Pancreas (tissue), 10 donors: Measurements from ENCODE around the gene SYT12. TPM values are rescaled to one million over a fixed set of nuclear protein-coding genes. Genes with fewer than 3 reads are reported as not detected.

Experiments
- ATAC-seq, 4 donors: fragments of 200-7000 bp; cut with Tn5 transposase; one replicate each; pipeline versions ENCODE4 v1.8.0 to v1.9.1; 2020; ENCODE audit warnings: mild to moderate bottlenecking in 4 of 4, moderate library complexity in 4 of 4
- DNase-seq, 6 donors: peaks; one replicate each; pipeline ENCODE4 v3.0.0-alpha.2; 2020
- FAIRE-seq: peaks from 2 replicates; lab custom pipeline; 2012; peaks lifted over from hg19 to GRCh38; lab: Jason Lieb, UNC
- H3K27ac ChIP-seq, 4 donors: fragments of 200-600 bp; sonication (generic); 1 replicate in 3 of 4; 2 replicates in 1 of 4; pipeline versions ENCODE4 v1.5.0 to v1.8.0; 2020
- H3K27me3 ChIP-seq, 4 donors: fragments of 200-600 bp; one replicate each; pipeline ENCODE4 v1.8.0; 2021
- H3K36me3 ChIP-seq, 3 donors: fragments of 200-600 bp; sonication (generic) in 1 of 3; one replicate each; pipeline versions ENCODE4 v1.5.0 to v1.8.0; 2020 to 2021
- H3K4me1 ChIP-seq, 3 donors: fragments of 200-600 bp; one replicate each; pipeline ENCODE4 v1.8.0; 2021
- H3K4me3 ChIP-seq, 4 donors: fragments of 200-600 bp; sonication (generic) in 2 of 4; one replicate each; pipeline versions ENCODE4 v1.5.0 to v1.8.0; 2020 to 2021
- H3K9me3 ChIP-seq, 4 donors: fragments of 200-600 bp; one replicate each; pipeline ENCODE4 v1.8.0; 2021
- WGBS, 2 donors: extraction: QIAGEN DNeasy Blood & Tissue Kit; methylation state at CpG; one replicate each; pipeline ENCODE4 v1.1.7; 2013; 5-methylcytosine and 5-hydroxymethylcytosine counted together
- intact Hi-C, 3 donors: fragments of 100-400 bp; cut with DNase I; formaldehyde crosslinking; loops; one replicate each; pipeline versions ENCODE4 v1.11.1 to v1.14.2; 2022
- polyA plus RNA-seq, 2 donors: library from polyadenylated mRNA; stranded (reverse); fragments of 200-250 nt; gene quantifications; one replicate each; pipeline ENCODE4 v1.2.3, GENCODE V29; 2013
- total RNA-seq, 6 donors: library from RNA; stranded (reverse); fragmentation: NEBNext Ultra II Directional in 4 of 6; extraction: Animal tissue kit (Norgen Biotek cat#: 25700) in 4 of 6; gene quantifications; one replicate each; pipeline versions ENCODE4 v1.2.1 to v1.2.4, GENCODE V29; 2021 to 2023
- TF ChIP-seq, protein P1 (sequence below), 4 donors: fragments of 200-600 bp; sonication (generic) in 3 of 4; IDR thresholded peaks; one replicate each; pipeline versions ENCODE4 v1.5.0 to v1.8.0; 2021; ENCODE audit warnings: antibody characterized with exemption in 4 of 4
- donor health status: healthy with polysubstance abuse.
- donor health status: DM: no; HTN: no; CAD: no; lungs with moderate emphysema.
- donor health status: DM: no; HTN: no; CAD: no.
- donor health status: control.
- donor health status: control.
- donor health status: Bipolar disorder and iron deficiency.
- donor health status: DM: yes; HTN: yes; CAD: no.
- donor health status: DM: no; HTN: no; CAD: no.
- donor health status: DM: no; HTN: no; CAD: no.
- donor health status: DM: yes; HTN: yes; CAD: no.

SYT12 gene
- total and polyA plus RNA-seq, 8 donors: 0.19 to 2.6 (median 0.42) TPM

DNA sequence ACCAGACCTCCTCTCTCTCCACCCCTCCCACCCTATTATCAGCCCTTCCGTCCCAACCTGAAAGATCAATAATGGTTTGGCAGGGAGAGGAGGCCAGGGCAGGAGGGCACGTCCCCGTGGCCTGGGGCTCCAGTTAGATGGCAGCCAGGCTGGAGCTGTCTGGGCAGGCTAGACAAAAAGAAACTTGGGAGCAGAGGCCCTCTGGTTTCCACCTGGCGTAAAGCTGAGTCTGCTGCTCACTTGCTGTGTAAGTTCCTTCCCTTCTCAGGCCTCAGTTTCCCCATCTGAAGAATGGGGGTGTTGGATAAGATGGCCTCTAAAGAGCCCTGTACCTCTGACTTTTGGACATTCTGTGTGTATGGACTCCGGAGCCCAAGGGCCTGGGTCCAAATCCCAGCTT, 30.0 kb downstream of the SYT12 start:
- ATAC-seq (no peak), FAIRE-seq (no peak), DNase-seq (no peak)
- Histone ChIP-seq H3K4me1 (peaks cover 19 to 23% (median 20%) of the 10 kb centered on the region in 3 donors), H3K9me3 (no peaks in the 10 kb centered on the region), H3K27ac (no peak overlapping the region), H3K27me3 (no peaks in the 10 kb centered on the region), H3K36me3 (no peaks in the 10 kb centered on the region), H3K4me3 (no peak overlapping the region)
- WGBS, 2 donors: 40 to 47% methylated on average over 5 of the region's 5 CpGs
- TF ChIP-seq, protein P1, sequence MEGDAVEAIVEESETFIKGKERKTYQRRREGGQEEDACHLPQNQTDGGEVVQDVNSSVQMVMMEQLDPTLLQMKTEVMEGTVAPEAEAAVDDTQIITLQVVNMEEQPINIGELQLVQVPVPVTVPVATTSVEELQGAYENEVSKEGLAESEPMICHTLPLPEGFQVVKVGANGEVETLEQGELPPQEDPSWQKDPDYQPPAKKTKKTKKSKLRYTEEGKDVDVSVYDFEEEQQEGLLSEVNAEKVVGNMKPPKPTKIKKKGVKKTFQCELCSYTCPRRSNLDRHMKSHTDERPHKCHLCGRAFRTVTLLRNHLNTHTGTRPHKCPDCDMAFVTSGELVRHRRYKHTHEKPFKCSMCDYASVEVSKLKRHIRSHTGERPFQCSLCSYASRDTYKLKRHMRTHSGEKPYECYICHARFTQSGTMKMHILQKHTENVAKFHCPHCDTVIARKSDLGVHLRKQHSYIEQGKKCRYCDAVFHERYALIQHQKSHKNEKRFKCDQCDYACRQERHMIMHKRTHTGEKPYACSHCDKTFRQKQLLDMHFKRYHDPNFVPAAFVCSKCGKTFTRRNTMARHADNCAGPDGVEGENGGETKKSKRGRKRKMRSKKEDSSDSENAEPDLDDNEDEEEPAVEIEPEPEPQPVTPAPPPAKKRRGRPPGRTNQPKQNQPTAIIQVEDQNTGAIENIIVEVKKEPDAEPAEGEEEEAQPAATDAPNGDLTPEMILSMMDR (IDR thresholded peaks at IDR 0.05): no peak
- intact Hi-C loops: no loop called here

DNA sequence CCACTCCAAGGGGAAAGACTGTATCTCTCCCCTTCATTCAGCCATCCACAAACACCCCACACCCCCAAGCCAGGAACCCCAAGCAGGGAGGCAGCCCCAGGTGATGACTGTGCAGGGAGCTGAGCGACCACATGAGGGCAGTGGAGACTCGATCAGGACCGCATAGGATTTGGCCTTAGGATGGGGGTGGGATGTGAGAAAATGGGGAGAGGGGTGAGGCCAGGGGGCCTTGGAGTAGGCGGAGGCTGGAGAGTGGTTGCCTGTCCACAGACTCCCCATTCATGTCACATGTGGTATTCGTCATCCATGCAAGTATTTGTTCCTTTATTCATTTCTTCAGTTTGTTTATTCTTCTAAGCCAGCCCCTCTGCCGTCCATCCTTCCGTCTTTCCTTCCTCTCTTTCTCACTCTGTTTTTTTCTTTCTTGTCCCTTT, 31.0 kb downstream of the SYT12 start:
- H3K36me3 ChIP-seq: no peaks in the 10 kb centered on the region
- no peak overlapping the region for H3K4me3 ChIP-seq
- DNase-seq (peak in 5 of 6 donors; percentile 50 to 76 (median 67)), ATAC-seq (peak; percentile 34 to 68 (median 58)), FAIRE-seq (no peak)
- peaks cover 19 to 23% (median 20%) of the 10 kb centered on the region in 3 donors for H3K4me1 ChIP-seq
- intact Hi-C loops: no loop called here
- WGBS, 2 donors: 18 to 25% methylated on average over 7 of the region's 7 CpGs
- peak overlapping the region; percentile 25 to 89 (median 81) for H3K27ac ChIP-seq
- H3K27me3 ChIP-seq: no peaks in the 10 kb centered on the region
- TF ChIP-seq, protein P1 (IDR thresholded peaks at IDR 0.05): peak; percentile 35 to 65 (median 54)
- H3K9me3 ChIP-seq: no peaks in the 10 kb centered on the region

DNA sequence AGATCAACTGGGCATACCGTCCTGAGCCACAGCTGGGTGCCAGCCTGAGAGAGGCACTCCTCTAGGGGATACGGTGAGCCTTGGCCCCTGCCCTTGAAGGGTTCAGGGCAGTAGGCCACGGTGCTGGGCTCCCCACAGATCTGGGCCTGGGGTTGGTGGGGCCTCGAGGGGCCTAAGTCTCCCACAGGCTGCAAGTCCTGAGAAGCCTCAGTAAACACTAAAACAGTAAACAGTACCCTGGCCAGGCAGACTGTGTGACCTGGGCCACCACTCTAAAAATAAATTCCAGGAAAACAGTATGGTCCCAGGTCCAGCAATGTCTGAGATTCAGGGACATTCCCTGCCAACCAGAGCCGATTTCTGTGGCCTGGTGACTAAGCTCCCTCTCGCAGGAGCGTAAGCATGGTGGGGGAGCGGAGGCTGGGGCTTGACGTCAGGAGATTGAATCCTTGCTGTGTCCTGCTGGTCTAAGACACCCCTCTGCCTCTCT, 31.5 kb downstream of the SYT12 start:
- DNase-seq (peak in 5 of 6 donors; percentile 60 to 70 (median 62)), ATAC-seq (peak; percentile 10 to 53 (median 44)), FAIRE-seq (no peak)
- 30 to 31% methylated on average over 9 of the region's 9 CpGs for WGBS, 2 donors
- Histone ChIP-seq H3K27ac (peak overlapping the region; percentile 25 to 89 (median 81)), H3K4me1 (peaks cover 19 to 23% (median 20%) of the 10 kb centered on the region in 3 donors), H3K4me3 (no peak overlapping the region), H3K9me3 (no peaks in the 10 kb centered on the region), H3K36me3 (no peaks in the 10 kb centered on the region), H3K27me3 (no peaks in the 10 kb centered on the region)
- intact Hi-C loops: no loop called here
- TF ChIP-seq, protein P1 (IDR thresholded peaks at IDR 0.05): no peak

DNA sequence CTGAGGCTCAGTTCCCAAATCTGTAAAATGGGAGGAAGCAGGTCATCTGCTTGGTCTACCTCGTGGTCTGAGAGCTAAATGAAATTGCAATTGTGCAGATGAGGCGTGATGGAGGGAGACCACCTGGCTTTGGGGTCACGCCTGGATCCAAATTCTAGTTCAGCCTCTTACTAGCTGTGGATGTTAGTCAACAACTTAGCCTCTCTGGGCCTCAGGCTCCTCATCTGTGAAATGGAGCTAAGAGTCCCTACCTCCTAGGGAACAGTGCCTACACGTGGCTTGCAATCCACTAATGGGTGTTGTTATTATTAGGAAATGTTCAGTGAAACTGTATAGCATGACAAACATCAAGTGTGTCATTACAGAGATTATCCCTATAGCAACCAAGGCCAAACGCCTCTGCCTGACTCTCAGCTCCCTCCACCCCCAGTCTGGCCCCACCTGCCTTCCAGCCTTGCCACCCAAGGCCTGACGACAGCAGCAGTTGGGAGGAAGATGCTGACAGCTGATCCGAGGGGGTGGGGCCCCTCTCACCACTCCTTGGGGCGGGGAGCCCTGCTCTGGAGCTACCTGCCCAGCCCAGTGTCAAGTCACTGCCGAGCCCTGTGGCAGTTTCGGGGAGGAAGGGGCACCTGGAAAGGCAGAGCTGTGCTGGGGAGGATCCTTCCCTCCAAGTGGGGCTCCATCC, 32.0 kb downstream of the SYT12 start:
- peak; percentile 75 to 85 (median 80) for ATAC-seq
- WGBS, 2 donors: 27 to 32% methylated on average over 10 of the region's 10 CpGs
- peak; percentile 79 to 94 (median 92) for DNase-seq
- Histone ChIP-seq H3K9me3 (no peaks in the 10 kb centered on the region), H3K36me3 (no peaks in the 10 kb centered on the region), H3K27me3 (no peaks in the 10 kb centered on the region), H3K4me1 (peaks cover 19 to 23% (median 20%) of the 10 kb centered on the region in 3 donors), H3K4me3 (no peak overlapping the region), H3K27ac (peak overlapping the region; percentile 25 to 89 (median 81))
- intact Hi-C loops: no loop called here
- FAIRE-seq: no peak
- TF ChIP-seq, protein P1 (IDR thresholded peaks at IDR 0.05): no peak
